ENCODE data around the gene CLDN4.

The CLDN4 gene

GRCh38 chr7:73872056-73872908 is 41.5 kb downstream of the CLDN4 start:
- no peak for DNase-seq (ENCODE audit: low spot score)

- DNase-seq (ENCODE audit: low spot score): no peak
Observed at GRCh38 chr7:73876361-73876760, 45.6 kb downstream of the CLDN4 start.

GRCh38 chr7:73876973-73877372 is 46.2 kb downstream of the CLDN4 start:
- DNase-seq (ENCODE audit: low spot score): no peak

GRCh38 chr7:73879977-73880681 is 49.3 kb downstream of the CLDN4 start:
- peak; percentile 78 for DNase-seq (ENCODE audit: low spot score)

GRCh38 chr7:73880755-73881328 is 50.0 kb downstream of the CLDN4 start:
- no peak for DNase-seq (ENCODE audit: low spot score)

- DNase-seq (ENCODE audit: low spot score): no peak
Observed at GRCh38 chr7:73881352-73882046, 50.7 kb downstream of the CLDN4 start.

- DNase-seq (ENCODE audit: low spot score): no peak
Observed at GRCh38 chr7:73882047-73882402, 51.2 kb downstream of the CLDN4 start.
